GM12875 (cell line): Measurements from ENCODE around the gene PWWP2B.

Source experiments
- H3K4me3 ChIP-seq: one replicate; pipeline ENCODE4 v1.5.1; 2011; ENCODE audit warnings: low read depth, low read length, control low read depth
- TF ChIP-seq, protein P1 (sequence below): IDR thresholded peaks from 2 replicates; pipeline ENCODE4 v1.5.1; 2011; ENCODE audit warnings: low read depth, mild to moderate bottlenecking, control low read depth, inconsistent platforms, low read length, moderate library complexity, borderline replicate concordance; ENCODE audit not compliant: insufficient read depth

The PWWP2B gene

DNA sequence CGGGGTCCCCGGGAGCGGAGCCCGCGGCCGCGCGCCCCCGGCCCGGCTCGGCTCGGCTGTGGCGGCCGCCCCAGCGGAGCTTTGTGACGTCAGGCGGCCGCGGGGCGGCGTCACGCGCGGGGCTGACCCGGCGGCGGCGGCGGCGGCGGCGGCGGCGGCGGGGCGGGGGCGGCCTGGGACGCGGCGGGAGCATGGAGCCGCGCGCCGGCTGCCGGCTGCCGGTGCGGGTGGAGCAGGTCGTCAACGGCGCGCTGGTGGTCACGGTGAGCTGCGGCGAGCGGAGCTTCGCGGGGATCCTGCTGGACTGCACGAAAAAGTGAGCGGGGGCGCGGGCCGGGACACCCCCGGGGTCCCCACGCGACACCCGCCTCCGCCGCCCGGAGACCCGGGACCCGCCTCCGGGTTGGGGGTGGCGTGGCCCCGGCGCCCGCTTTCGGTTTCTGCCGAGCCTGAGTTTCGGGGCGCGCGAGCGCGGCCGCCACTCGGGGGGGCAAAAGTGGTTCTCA lies at the start of gene PWWP2B:
Gene PWWP2B (plus strand): TSS at position 165 of the 506 bp plus-strand sequence. CDS start 27 bp downstream, at position 192.
- H3K4me3 ChIP-seq, result peak within 1 kb of the TSS; percentile 58
- TF ChIP-seq, protein P1, sequence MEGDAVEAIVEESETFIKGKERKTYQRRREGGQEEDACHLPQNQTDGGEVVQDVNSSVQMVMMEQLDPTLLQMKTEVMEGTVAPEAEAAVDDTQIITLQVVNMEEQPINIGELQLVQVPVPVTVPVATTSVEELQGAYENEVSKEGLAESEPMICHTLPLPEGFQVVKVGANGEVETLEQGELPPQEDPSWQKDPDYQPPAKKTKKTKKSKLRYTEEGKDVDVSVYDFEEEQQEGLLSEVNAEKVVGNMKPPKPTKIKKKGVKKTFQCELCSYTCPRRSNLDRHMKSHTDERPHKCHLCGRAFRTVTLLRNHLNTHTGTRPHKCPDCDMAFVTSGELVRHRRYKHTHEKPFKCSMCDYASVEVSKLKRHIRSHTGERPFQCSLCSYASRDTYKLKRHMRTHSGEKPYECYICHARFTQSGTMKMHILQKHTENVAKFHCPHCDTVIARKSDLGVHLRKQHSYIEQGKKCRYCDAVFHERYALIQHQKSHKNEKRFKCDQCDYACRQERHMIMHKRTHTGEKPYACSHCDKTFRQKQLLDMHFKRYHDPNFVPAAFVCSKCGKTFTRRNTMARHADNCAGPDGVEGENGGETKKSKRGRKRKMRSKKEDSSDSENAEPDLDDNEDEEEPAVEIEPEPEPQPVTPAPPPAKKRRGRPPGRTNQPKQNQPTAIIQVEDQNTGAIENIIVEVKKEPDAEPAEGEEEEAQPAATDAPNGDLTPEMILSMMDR, result no peak

DNA sequence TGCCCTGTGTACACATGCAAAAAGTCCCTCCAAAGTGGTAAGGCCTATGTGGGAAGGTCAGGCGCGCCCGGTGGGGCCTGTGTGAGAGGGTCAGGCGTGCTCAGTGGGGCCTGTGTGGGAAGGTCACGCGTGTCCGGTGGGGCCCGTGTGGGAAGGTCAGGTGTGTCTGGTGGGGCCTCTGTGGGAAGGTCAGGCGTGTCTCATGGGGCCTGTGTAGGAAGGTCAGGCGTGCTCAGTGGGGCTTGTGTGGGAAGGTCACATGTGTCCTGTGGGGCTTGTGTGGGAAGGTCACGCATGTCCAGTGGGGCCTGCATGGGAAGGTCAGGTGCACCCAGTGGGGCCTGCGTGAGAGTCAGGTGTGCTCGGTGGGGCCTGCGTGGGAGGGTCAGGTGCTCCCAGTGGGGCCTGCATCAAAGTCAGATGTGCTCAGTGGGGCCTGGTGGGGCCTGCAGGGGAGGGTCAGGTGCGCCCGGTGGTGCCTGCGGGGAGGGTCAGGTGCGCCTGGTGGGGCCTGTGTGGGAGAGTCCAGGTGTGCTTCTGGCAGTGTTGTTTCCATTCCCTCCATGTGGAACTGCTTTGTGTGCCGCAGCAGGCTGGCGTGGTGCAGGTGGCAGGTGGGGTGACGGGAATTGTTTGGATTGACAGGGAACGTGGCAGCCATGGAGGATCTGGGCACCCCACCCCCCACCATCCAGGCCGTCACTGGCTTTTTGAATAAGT lies 49.6 kb upstream of the PWWP2B start:
- TF ChIP-seq, protein P1, result no peak
- H3K4me3 ChIP-seq, result no peak overlapping the region

DNA sequence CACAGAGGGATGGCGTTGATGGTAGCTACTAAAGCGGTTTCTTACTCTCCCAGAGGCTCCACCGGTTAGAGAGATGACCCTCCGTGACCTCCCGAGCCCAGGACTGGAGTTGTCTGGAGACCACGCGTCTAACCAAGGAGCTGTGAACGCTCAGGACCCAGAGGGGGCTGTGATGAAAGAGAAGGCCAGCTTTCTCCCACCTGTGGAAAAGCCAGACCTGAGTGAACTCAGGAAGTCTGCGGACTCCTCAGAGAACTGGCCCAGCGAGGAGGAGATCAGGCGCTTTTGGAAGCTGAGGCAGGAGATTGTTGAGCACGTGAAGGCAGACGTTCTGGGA lies 49.1 kb upstream of the PWWP2B start:
- TF ChIP-seq, protein P1, result no peak
- no peak overlapping the region for H3K4me3 ChIP-seq

DNA sequence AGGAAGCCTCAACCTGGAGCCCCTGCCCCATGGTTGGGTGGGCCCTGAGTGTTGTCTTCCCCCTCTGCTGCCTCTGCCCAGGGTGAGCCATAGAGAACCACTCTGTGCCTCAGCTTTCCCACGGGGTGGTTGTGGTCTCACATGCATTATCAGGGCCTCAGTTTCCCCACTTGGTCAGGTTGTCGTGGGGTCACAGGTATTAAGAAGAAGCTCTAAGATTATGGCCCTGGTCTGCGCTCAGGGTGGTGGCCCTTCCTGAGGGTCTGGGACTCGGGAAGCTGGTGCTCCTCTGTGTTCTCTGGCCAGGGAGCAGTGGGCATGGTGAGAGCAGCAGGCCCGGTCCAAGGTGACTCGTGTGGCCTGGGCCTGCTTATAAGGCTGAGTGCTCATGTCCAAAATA lies 47.2 kb upstream of the PWWP2B start:
- H3K4me3 ChIP-seq, result no peak overlapping the region
- TF ChIP-seq, protein P1, result no peak

DNA sequence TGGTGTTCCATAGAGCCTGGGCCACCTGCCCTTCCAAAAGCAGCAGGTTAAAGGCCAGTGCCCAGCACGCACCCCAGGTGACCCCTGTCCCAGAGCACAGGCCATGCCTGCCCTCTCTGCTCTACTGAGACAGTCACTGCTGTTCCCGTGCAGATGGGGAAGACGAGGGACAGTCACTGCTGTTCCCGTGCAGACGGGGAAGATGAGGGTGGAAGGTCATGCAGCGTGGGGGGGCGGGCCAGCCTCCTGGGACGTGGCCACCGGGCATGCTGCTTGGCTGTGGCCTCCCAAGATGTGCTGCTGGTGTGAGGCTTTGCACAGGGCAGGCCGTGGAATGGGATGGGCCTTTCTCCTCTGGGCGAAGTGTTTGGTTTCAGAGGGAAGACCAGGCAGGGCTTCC lies 46.6 kb upstream of the PWWP2B start:
- TF ChIP-seq, protein P1, result no peak
- no peak overlapping the region for H3K4me3 ChIP-seq

DNA sequence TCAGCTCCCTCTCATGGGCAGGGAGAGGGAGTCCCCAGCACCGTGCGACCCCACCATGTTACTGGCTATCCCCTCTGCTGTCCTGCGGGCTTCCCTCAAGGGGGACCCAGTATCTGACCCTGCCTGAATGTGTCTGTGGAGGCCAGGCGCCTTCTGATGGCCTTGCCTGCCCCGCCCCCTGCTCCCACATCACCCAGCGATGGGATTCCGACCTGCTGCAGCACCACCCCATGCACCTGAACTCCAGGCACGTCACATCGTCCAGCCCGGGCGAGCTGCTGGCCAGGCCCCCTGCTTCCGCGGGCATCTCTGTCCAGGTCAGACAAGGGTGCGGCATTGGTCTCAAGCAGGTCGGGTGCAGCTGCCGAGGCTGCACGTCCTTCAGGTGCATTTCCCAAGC lies 46.1 kb upstream of the PWWP2B start:
- no peak overlapping the region for H3K4me3 ChIP-seq
- TF ChIP-seq, protein P1, result no peak

DNA sequence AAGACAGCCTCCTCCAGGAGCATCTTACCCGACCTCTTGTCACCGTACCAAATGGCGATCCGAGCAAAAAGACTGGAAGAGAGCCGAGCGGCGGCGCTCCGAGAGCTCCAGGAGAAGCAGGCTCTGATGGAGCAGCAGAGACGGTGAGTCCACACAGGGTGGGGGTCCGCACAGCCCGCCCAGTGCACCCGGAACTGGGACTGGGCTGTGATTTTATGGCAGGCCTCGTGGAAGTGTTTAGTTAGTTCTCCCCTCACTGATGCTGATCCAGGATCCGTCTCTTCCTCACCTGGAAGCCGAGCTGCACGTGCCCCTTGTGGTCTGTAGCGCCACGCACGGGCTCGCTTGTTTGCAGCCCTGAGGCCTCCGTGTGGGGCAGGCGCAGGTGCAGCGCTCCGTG lies 45.4 kb upstream of the PWWP2B start:
- H3K4me3 ChIP-seq, result no peak overlapping the region
- TF ChIP-seq, protein P1, result no peak
